Endothelial cell of umbilical vein (primary cell): ENCODE results near the gene GMPPA.

Source experiments
- EZH2 ChIP-seq: IDR thresholded peaks from 2 replicates; pipeline ENCODE4 v1.6.1; 2012; ENCODE audit warnings: borderline replicate concordance, low read depth, mild to moderate bottlenecking, moderate library complexity, low read length, inconsistent platforms; ENCODE audit not compliant: severe bottlenecking
- GATA2 ChIP-seq: IDR thresholded peaks from 2 replicates; pipeline ENCODE4 v1.7.0; 2011; ENCODE audit warnings: low read depth, mild to moderate bottlenecking, moderate library complexity, mixed read lengths, low read length; ENCODE audit not compliant: insufficient read length, insufficient read depth
- JUN ChIP-seq: IDR thresholded peaks from 2 replicates; pipeline ENCODE4 v1.6.1; 2011; ENCODE audit warnings: borderline replicate concordance, low read depth; ENCODE audit not compliant: insufficient read length, insufficient read depth
- POLR2A ChIP-seq: IDR thresholded peaks from 2 replicates; pipeline ENCODE4 v1.6.1; 2012; ENCODE audit warnings: low read depth, mild to moderate bottlenecking, control low read depth, low read length
- POLR2AphosphoS5 ChIP-seq: IDR thresholded peaks from 2 replicates; pipeline ENCODE4 v1.6.1; 2012; ENCODE audit warnings: low read depth, mild to moderate bottlenecking, control low read depth, low read length, moderate library complexity; ENCODE audit not compliant: insufficient read depth
- TF ChIP-seq, protein P1 (sequence below), 2 donors: IDR thresholded peaks; 1 replicate in 1 of 2; 2 replicates in 1 of 2; pipeline ENCODE4 v1.5.1; 2011; ENCODE audit warnings: low read length in 2 of 2, mild to moderate bottlenecking in 2 of 2, moderate library complexity in 2 of 2, control low read depth in 1 of 2, inconsistent platforms in 1 of 2, low read depth in 1 of 2; ENCODE audit not compliant: insufficient read depth in 1 of 2; ENCODE audit errors: extremely low read depth in 1 of 2
- TF ChIP-seq, protein P2 (sequence below): IDR thresholded peaks from 2 replicates; pipeline ENCODE4 v1.6.1; 2011; ENCODE audit not compliant: insufficient read depth, insufficient read length

DNA sequence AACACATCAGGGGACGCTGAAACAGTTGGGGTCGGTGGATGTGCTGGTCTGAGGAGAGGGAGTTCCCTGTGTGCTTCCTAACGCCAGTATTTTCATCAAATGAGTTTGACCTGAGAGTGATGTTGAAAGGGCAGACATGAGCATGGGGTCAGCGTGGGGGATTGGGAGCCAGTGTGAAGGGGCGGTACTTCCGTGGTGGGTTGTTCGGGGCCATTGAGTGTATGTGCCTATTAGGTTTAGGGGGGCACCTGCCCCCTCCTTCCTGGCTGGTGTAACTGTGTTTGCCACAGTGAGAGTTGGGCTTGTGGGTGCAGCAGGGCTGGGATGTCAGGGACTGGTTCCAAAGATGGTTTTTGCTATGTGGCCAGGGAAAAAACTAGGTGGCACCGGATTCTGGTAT is 39.7 kb upstream of the GMPPA start:
- TF ChIP-seq, protein P1, sequence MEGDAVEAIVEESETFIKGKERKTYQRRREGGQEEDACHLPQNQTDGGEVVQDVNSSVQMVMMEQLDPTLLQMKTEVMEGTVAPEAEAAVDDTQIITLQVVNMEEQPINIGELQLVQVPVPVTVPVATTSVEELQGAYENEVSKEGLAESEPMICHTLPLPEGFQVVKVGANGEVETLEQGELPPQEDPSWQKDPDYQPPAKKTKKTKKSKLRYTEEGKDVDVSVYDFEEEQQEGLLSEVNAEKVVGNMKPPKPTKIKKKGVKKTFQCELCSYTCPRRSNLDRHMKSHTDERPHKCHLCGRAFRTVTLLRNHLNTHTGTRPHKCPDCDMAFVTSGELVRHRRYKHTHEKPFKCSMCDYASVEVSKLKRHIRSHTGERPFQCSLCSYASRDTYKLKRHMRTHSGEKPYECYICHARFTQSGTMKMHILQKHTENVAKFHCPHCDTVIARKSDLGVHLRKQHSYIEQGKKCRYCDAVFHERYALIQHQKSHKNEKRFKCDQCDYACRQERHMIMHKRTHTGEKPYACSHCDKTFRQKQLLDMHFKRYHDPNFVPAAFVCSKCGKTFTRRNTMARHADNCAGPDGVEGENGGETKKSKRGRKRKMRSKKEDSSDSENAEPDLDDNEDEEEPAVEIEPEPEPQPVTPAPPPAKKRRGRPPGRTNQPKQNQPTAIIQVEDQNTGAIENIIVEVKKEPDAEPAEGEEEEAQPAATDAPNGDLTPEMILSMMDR (IDR thresholded peaks at IDR 0.05; ENCODE audit: extremely low read depth in 1 of 2, insufficient read depth in 1 of 2, low read depth in 1 of 2, low read length in 2 of 2), result no peak
- TF ChIP-seq POLR2AphosphoS5, result no peak
- TF ChIP-seq POLR2A, result no peak
- no peak for TF ChIP-seq JUN
- TF ChIP-seq, protein P2, sequence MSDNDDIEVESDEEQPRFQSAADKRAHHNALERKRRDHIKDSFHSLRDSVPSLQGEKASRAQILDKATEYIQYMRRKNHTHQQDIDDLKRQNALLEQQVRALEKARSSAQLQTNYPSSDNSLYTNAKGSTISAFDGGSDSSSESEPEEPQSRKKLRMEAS, result no peak
- TF ChIP-seq EZH2, result no peak
- no peak for TF ChIP-seq GATA2
